Prostate gland (tissue), 2 donors: ENCODE data around the gene ERG.

Source experiments
- POLR2A ChIP-seq: fragments of 450-650 bp; IDR thresholded peaks from one replicate; pipeline ENCODE4 v1.6.1; 2016; ENCODE audit warnings: antibody characterized with exemption, mild to moderate bottlenecking
- TF ChIP-seq, protein P1 (sequence below), 4 experiments: fragments of 200-600 bp in 2 of 4; fragments of 450-650 bp in 2 of 4; sonication (generic) in 2 of 4; IDR thresholded peaks; 1 replicate in 3 of 4; 2 replicates in 1 of 4; pipeline ENCODE4 v1.5.1; 2016 to 2019; ENCODE audit warnings: antibody characterized with exemption in 4 of 4, mild to moderate bottlenecking in 2 of 4, moderate library complexity in 2 of 4

DNA sequence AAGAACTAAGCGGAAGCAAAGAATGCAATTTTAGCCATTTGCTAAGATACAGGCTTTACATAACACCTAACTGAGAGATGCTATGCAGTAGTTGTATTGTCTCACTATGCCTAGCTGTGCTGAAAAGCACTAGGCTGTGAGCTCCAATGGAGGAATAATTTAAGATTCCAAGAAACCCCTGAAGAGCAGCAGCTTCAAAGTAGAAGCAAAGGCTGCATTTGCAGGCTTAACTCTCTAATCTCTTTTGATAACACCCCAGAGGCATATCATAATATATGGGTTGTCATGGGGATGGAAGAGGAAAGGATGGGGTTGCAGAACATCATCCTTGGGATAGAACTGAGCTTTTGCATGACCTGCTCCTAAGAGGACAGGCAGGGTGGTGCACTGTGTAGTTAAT, 102.0 kb downstream of the ERG start:
- TF ChIP-seq POLR2A, result no peak
- TF ChIP-seq, protein P1, sequence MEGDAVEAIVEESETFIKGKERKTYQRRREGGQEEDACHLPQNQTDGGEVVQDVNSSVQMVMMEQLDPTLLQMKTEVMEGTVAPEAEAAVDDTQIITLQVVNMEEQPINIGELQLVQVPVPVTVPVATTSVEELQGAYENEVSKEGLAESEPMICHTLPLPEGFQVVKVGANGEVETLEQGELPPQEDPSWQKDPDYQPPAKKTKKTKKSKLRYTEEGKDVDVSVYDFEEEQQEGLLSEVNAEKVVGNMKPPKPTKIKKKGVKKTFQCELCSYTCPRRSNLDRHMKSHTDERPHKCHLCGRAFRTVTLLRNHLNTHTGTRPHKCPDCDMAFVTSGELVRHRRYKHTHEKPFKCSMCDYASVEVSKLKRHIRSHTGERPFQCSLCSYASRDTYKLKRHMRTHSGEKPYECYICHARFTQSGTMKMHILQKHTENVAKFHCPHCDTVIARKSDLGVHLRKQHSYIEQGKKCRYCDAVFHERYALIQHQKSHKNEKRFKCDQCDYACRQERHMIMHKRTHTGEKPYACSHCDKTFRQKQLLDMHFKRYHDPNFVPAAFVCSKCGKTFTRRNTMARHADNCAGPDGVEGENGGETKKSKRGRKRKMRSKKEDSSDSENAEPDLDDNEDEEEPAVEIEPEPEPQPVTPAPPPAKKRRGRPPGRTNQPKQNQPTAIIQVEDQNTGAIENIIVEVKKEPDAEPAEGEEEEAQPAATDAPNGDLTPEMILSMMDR (IDR thresholded peaks at IDR 0.05), result no peak
